HepG2 (cell line): ENCODE results near the gene KIRREL2. TPM values are rescaled to one million over a fixed set of nuclear protein-coding genes. Genes with fewer than 3 reads are reported as not detected.
A peak's percentile ranks its signal among the peaks of the same experiment; 100 is the strongest.

Experiments used
- CAMTA2 ChIP-seq: sonication (generic); formaldehyde crosslinking; IDR thresholded peaks from 2 replicates; pipeline ENCODE4 v1.4.0; 2020; ENCODE audit warnings: mild to moderate bottlenecking, missing genetic modification reagents, borderline replicate concordance
- CCDC6 ChIP-seq: sonication (generic); formaldehyde crosslinking; IDR thresholded peaks from 2 replicates; pipeline ENCODE4 v1.8.1; 2022; ENCODE audit warnings: mild to moderate bottlenecking, missing genetic modification reagents, moderate library complexity
- CREM ChIP-seq, 2 experiments: sonication (generic) in 1 of 2; formaldehyde crosslinking in 1 of 2; IDR thresholded peaks; 2 replicates each; pipeline versions ENCODE4 v1.4.0 to v1.6.1; 2016 to 2020; ENCODE audit warnings: antibody characterized with exemption in 1 of 2, mild to moderate bottlenecking in 1 of 2, missing genetic modification reagents in 1 of 2
- EHMT2 ChIP-seq: fragments of 200-600 bp; sonication (generic); IDR thresholded peaks from 2 replicates; pipeline ENCODE4 v1.7.0; 2017; ENCODE audit warnings: antibody characterized with exemption, low read depth, low read length, borderline replicate concordance
- ERF ChIP-seq: IDR thresholded peaks from 2 replicates; pipeline ENCODE4 v1.6.1; 2018; ENCODE audit warnings: missing biosample characterization, missing genetic modification reagents
- FOSL2 ChIP-seq: sonication (generic); formaldehyde crosslinking; IDR thresholded peaks from 2 replicates; pipeline ENCODE4 v1.4.0; 2020; ENCODE audit warnings: missing genetic modification reagents
- FOXP1 ChIP-seq, 2 experiments: fragments of 450-650 bp in 1 of 2; IDR thresholded peaks; 2 replicates each; pipeline ENCODE4 v1.6.1; 2017 to 2018; ENCODE audit warnings: antibody characterized with exemption in 1 of 2
- GZF1 ChIP-seq: sonication (generic); formaldehyde crosslinking; IDR thresholded peaks from 2 replicates; pipeline ENCODE4 v1.5.1; 2020; ENCODE audit warnings: mild to moderate bottlenecking, missing genetic modification reagents
- HCFC1 ChIP-seq: fragments of 150-350 bp; IDR thresholded peaks from 2 replicates; pipeline ENCODE4 v1.6.1; 2014; ENCODE audit warnings: low read depth, low read length
- HDAC2 ChIP-seq: sonication (generic); formaldehyde crosslinking; IDR thresholded peaks from 2 replicates; pipeline ENCODE4 v1.4.0; 2020; ENCODE audit warnings: missing genetic modification reagents
- NFKB2 ChIP-seq: sonication (generic); formaldehyde crosslinking; IDR thresholded peaks from 2 replicates; pipeline ENCODE4 v1.4.0; 2020; ENCODE audit warnings: missing genetic modification reagents, borderline replicate concordance
- SETDB1 ChIP-seq: sonication (generic); formaldehyde crosslinking; IDR thresholded peaks from 2 replicates; pipeline ENCODE4 v1.5.1; 2020; ENCODE audit warnings: missing genetic modification reagents, mild to moderate bottlenecking, borderline replicate concordance
- SKI ChIP-seq: fragments of 450-650 bp; IDR thresholded peaks from one replicate; pipeline ENCODE4 v1.6.1; 2018; ENCODE audit warnings: mild to moderate bottlenecking; ENCODE audit not compliant: partially characterized antibody
- SMAD1 ChIP-seq: sonication (generic); formaldehyde crosslinking; IDR thresholded peaks from 2 replicates; pipeline ENCODE4 v1.4.0; 2020; ENCODE audit warnings: missing genetic modification reagents, low read depth, mild to moderate bottlenecking, borderline replicate concordance
- SMAD3 ChIP-seq: sonication (generic); formaldehyde crosslinking; IDR thresholded peaks from 2 replicates; pipeline ENCODE4 v1.4.0; 2020; ENCODE audit warnings: missing genetic modification reagents
- TOPORS ChIP-seq: sonication (generic); formaldehyde crosslinking; IDR thresholded peaks from 2 replicates; pipeline ENCODE4 v1.8.0; 2023; ENCODE audit warnings: mild to moderate bottlenecking, missing genetic modification reagents
- ZFP1 ChIP-seq: IDR thresholded peaks from 2 replicates; pipeline ENCODE4 v1.6.1; 2016
- ZNF10 ChIP-seq: sonication (generic); formaldehyde crosslinking; IDR thresholded peaks from 2 replicates; pipeline ENCODE4 v1.4.0; 2020; ENCODE audit warnings: mild to moderate bottlenecking, low read depth, missing genetic modification reagents, borderline replicate concordance
- ZNF292 ChIP-seq: sonication (generic); formaldehyde crosslinking; IDR thresholded peaks from 2 replicates; pipeline ENCODE4 v1.8.1; 2022; ENCODE audit warnings: mild to moderate bottlenecking, low read depth, missing genetic modification reagents, borderline replicate concordance
- ZNF510 ChIP-seq: sonication (generic); formaldehyde crosslinking; IDR thresholded peaks from 2 replicates; pipeline ENCODE4 v1.4.0; 2020; ENCODE audit warnings: low read depth, mild to moderate bottlenecking, missing genetic modification reagents
- ZNF569 ChIP-seq: sonication (generic); formaldehyde crosslinking; IDR thresholded peaks from 2 replicates; pipeline ENCODE4 v1.5.0; 2020; ENCODE audit warnings: mild to moderate bottlenecking, missing genetic modification reagents, moderate library complexity, borderline replicate concordance
- ZNF790 ChIP-seq: sonication (generic); formaldehyde crosslinking; IDR thresholded peaks from 2 replicates; pipeline ENCODE4 v1.8.0; 2022; ENCODE audit warnings: missing genetic modification reagents, mild to moderate bottlenecking, borderline replicate concordance
- polyA plus RNA-seq, 8 experiments: library from polyadenylated mRNA; depleted of rRNA in 3 of 8; stranded (reverse) in 7 of 8; unstranded in 1 of 8; fragments of >200 nt; fragmentation: Illumina TruSeq in 4 of 8; extraction: Trizol in 4 of 8; gene quantifications; 2 replicates each; pipeline versions ENCODE4 v1.2.1 to v1.2.3, GENCODE V29; 2011 to 2016; ENCODE audit warnings: low read depth in 4 of 8, missing spikeins in 1 of 8, mixed read lengths in 1 of 8; ENCODE audit not compliant: insufficient read depth in 1 of 8
- total RNA-seq, 5 experiments: library from RNA; depleted of rRNA; stranded (reverse); fragments of >200 nt; fragmentation: Illumina TruSeq; extraction: Trizol; gene quantifications; 2 replicates each; pipeline ENCODE4 v1.2.3, GENCODE V29; 2016; ENCODE audit warnings: low read depth in 1 of 5
- TF ChIP-seq, protein P1 (sequence below): sonication (generic); formaldehyde crosslinking; IDR thresholded peaks from 2 replicates; pipeline ENCODE4 v1.4.0; 2020; ENCODE audit warnings: missing genetic modification reagents
- TF ChIP-seq, protein P2 (sequence below): sonication (generic); IDR thresholded peaks from 2 replicates; pipeline ENCODE4 v1.6.1; 2016; ENCODE audit warnings: low read depth, borderline replicate concordance
- TF ChIP-seq, protein P3 (sequence below): sonication (generic); formaldehyde crosslinking; conservative IDR thresholded peaks from 2 replicates; pipeline ENCODE4 v1.8.0; 2022; ENCODE audit warnings: missing genetic modification reagents

Gene KIRREL2
- total and polyA plus RNA-seq, 2 of the 13 experiments (the other 11 are each of a cell fraction or from before 2014, with no cell fraction given): 0.18 to 2.4 TPM

DNA sequence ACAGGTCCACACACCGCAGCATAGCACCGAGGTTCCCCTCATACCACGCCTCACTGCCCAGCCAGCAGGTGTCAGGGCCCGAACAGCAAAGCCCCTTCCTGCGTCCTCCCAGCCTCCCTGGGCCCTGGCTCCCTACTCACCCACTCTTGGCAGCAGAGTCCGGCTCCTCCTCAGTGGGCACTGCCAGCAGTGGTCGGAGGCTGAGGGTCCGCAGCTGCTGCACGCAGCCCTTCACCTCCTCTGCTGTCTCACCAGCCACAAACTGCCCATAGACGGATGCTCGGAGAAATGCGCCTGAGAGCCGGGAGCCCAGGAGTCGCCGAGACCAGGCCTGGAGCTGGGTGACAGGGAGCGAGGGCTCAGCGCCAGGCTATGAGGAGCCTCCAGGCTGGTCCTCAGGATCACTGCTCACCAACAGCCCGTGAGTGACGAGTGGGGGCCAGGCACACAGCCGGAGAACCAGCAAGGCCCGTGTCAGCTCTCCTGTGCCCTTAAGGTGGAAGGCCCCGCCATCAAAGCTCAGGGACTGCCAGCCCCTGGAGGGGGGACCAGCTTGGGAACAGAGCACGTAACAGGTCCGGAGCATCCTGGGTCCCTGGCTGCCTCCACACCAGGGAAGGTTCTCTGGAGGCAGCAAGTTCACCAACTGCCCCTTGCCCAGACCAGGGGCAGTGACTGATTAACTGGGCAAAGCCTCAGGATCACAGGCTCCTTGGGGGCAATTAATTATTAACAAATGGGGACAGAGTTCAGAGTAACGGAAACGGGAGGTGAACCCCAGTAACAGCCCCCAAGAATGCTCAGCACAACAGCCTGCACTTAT is 44.3 kb upstream of the KIRREL2 start, which contains the start of gene PRODH2 (continued):
- no peak for TF ChIP-seq FOXP1 (IDR thresholded peaks at IDR 0.05)
- peak; percentile 60 for TF ChIP-seq FOXP1 (CRISPR knock-in tag; IDR thresholded peaks at IDR 0.05)
- TF ChIP-seq SETDB1 (CRISPR knock-in tag): no peak
- TF ChIP-seq EHMT2: no peak
- 0 out of 2 replicates have a peak, but pooled peaks have one; percentile 17 for TF ChIP-seq TOPORS (CRISPR knock-in tag)
- 0 out of 2 replicates have a peak, but pooled peaks have one; percentile 30 for TF ChIP-seq CAMTA2 (CRISPR knock-in tag)
- no peak for TF ChIP-seq HCFC1
- peak; percentile 50; the same call in 1 of the 2 replicates for TF ChIP-seq ERF (CRISPR knock-in tag)
- 0 out of 2 replicates have a peak, but pooled peaks have one; percentile 13 for TF ChIP-seq GZF1 (CRISPR knock-in tag)
- peak; percentile 20; the same call in 1 of the 2 replicates for TF ChIP-seq ZFP1
- TF ChIP-seq ZNF790 (CRISPR knock-in tag): peak; percentile 48; the same call in 1 of the 2 replicates
- TF ChIP-seq, protein P1, sequence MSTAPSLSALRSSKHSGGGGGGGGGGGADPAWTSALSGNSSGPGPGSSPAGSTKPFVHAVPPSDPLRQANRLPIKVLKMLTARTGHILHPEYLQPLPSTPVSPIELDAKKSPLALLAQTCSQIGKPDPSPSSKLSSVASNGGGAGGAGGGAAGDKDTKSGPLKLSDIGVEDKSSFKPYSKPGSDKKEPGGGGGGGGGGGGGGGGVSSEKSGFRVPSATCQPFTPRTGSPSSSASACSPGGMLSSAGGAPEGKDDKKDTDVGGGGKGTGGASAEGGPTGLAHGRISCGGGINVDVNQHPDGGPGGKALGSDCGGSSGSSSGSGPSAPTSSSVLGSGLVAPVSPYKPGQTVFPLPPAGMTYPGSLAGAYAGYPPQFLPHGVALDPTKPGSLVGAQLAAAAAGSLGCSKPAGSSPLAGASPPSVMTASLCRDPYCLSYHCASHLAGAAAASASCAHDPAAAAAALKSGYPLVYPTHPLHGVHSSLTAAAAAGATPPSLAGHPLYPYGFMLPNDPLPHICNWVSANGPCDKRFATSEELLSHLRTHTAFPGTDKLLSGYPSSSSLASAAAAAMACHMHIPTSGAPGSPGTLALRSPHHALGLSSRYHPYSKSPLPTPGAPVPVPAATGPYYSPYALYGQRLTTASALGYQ (CRISPR knock-in tag): 0 out of 2 replicates have a peak, but pooled peaks have one; percentile 33
- TF ChIP-seq SMAD3 (CRISPR knock-in tag): peak; percentile 54
- no peak for TF ChIP-seq ZNF510
- TF ChIP-seq ZNF569 (CRISPR knock-in tag): no peak
- TF ChIP-seq, protein P2, sequence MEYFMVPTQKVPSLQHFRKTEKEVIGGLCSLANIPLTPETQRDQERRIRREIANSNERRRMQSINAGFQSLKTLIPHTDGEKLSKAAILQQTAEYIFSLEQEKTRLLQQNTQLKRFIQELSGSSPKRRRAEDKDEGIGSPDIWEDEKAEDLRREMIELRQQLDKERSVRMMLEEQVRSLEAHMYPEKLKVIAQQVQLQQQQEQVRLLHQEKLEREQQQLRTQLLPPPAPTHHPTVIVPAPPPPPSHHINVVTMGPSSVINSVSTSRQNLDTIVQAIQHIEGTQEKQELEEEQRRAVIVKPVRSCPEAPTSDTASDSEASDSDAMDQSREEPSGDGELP: peak; percentile 44; the same call in 1 of the 2 replicates
- 0 out of 2 replicates have a peak, but pooled peaks have one; percentile 13 for TF ChIP-seq FOSL2
- TF ChIP-seq CCDC6: no peak; the same call in 1 of the 2 replicates
- 0 out of 2 replicates have a peak, but pooled peaks have one; percentile 25 for TF ChIP-seq SMAD1 (CRISPR knock-in tag)
- TF ChIP-seq HDAC2: peak; percentile 75; the same call in 1 of the 2 replicates
- TF ChIP-seq, protein P3, sequence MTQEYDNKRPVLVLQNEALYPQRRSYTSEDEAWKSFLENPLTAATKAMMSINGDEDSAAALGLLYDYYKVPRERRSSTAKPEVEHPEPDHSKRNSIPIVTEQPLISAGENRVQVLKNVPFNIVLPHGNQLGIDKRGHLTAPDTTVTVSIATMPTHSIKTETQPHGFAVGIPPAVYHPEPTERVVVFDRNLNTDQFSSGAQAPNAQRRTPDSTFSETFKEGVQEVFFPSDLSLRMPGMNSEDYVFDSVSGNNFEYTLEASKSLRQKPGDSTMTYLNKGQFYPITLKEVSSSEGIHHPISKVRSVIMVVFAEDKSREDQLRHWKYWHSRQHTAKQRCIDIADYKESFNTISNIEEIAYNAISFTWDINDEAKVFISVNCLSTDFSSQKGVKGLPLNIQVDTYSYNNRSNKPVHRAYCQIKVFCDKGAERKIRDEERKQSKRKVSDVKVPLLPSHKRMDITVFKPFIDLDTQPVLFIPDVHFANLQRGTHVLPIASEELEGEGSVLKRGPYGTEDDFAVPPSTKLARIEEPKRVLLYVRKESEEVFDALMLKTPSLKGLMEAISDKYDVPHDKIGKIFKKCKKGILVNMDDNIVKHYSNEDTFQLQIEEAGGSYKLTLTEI (CRISPR knock-in tag): no peak
- TF ChIP-seq ZNF10 (CRISPR knock-in tag): no peak
- no peak for TF ChIP-seq SKI
- peak; percentile 57; the same call in 1 of the 2 replicates for TF ChIP-seq CREM (IDR thresholded peaks at IDR 0.05)
- no peak for TF ChIP-seq CREM (CRISPR knock-in tag; IDR thresholded peaks at IDR 0.05)
- TF ChIP-seq ZNF292: peak; percentile 55
- TF ChIP-seq NFKB2 (CRISPR knock-in tag): no peak; the same call in 1 of the 2 replicates
